HUES6 (cell line): ENCODE measurements around the gene NONO.
"Not testable (repeated sequence)": the region's sequence is repeated elsewhere in the genome, so short reads cannot be mapped to it uniquely, and the experiment has no call there.

ENCODE experiments used
- H3K27ac ChIP-seq: 2 replicates; pipeline ENCODE4 v1.7.0; 2013; ENCODE audit warnings: low read depth, mild to moderate bottlenecking, low read length, inconsistent platforms
- H3K27me3 ChIP-seq: 2 replicates; pipeline ENCODE4 v1.6.1; 2013; ENCODE audit warnings: low read length; ENCODE audit not compliant: control insufficient read depth, insufficient read depth
- H3K36me3 ChIP-seq: 2 replicates; pipeline ENCODE4 v1.6.1; 2013; ENCODE audit warnings: low read length; ENCODE audit not compliant: control insufficient read depth, insufficient read depth
- H3K4me1 ChIP-seq: 2 replicates; pipeline ENCODE4 v1.6.1; 2013; ENCODE audit warnings: low read length; ENCODE audit not compliant: control insufficient read depth, insufficient read depth
- H3K4me3 ChIP-seq: 2 replicates; pipeline ENCODE4 v1.5.1; 2013; ENCODE audit warnings: low read depth, low read length
- H3K9ac ChIP-seq: one replicate; pipeline ENCODE4 v1.6.1; 2013; ENCODE audit warnings: mild to moderate bottlenecking, low read length
- H3K9me3 ChIP-seq: 2 replicates; pipeline ENCODE4 v1.6.1; 2013; ENCODE audit warnings: low read depth, low read length; ENCODE audit not compliant: control insufficient read depth, insufficient read depth

NONO gene

GRCh38 chrX:71291381-71291780, 7.9 kb downstream of the NONO start:
- peaks cover 81% of the 10 kb centered on the region for H3K36me3 ChIP-seq
- no peaks in the 10 kb centered on the region for H3K27me3 ChIP-seq
- no peak overlapping the region for H3K9ac ChIP-seq
- no peak overlapping the region for H3K27ac ChIP-seq
- no peak overlapping the region for H3K4me3 ChIP-seq
- no peaks in the 10 kb centered on the region for H3K9me3 ChIP-seq
- H3K4me1 ChIP-seq: no peaks in the 10 kb centered on the region

GRCh38 chrX:71292669-71293365, 9.4 kb downstream of the NONO start:
- no peak overlapping the region for H3K27ac ChIP-seq
- no peaks in the 10 kb centered on the region for H3K27me3 ChIP-seq
- peaks cover 86% of the 10 kb centered on the region for H3K36me3 ChIP-seq
- H3K9me3 ChIP-seq: no peaks in the 10 kb centered on the region; the same call in 1 of the 2 replicates
- H3K4me3 ChIP-seq: no peak overlapping the region
- H3K9ac ChIP-seq: no peak overlapping the region
- H3K4me1 ChIP-seq: no peaks in the 10 kb centered on the region

- Histone ChIP-seq H3K4me1 (no peaks in the 10 kb centered on the region), H3K36me3 (peaks cover 87% of the 10 kb centered on the region), H3K27ac (no peak overlapping the region)
Observed at GRCh38 chrX:71296806-71297205, 13.4 kb downstream of the NONO start.

GRCh38 chrX:71298119-71298518, 14.7 kb downstream of the NONO start:
- Histone ChIP-seq H3K27ac (no peak overlapping the region), H3K27me3 (no peaks in the 10 kb centered on the region), H3K36me3 (peaks cover 86% of the 10 kb centered on the region), H3K4me3 (no peak overlapping the region), H3K9me3 (no peaks in the 10 kb centered on the region; the same call in 1 of the 2 replicates), H3K9ac (no peak overlapping the region), H3K4me1 (no peaks in the 10 kb centered on the region)

More at GRCh38 chrX:71296806-71297205, 13.4 kb downstream of the NONO start:
- Histone ChIP-seq H3K9me3 (no peaks in the 10 kb centered on the region; the same call in 1 of the 2 replicates), H3K9ac (no peak overlapping the region), H3K27me3 (no peaks in the 10 kb centered on the region), H3K4me3 (no peak overlapping the region)

- peaks cover 89% of the 10 kb centered on the region for H3K36me3 ChIP-seq
- H3K27ac ChIP-seq, H3K9ac ChIP-seq, H3K27me3 ChIP-seq, H3K4me1 ChIP-seq, H3K4me3 ChIP-seq, H3K9me3 ChIP-seq: not testable (repeated sequence)
Observed at GRCh38 chrX:71300064-71300463, 16.6 kb downstream of the NONO start.

- not testable (repeated sequence) for H3K9me3 ChIP-seq, H3K27ac ChIP-seq
- peaks cover 89% of the 10 kb centered on the region for H3K36me3 ChIP-seq
Observed at GRCh38 chrX:71300495-71300894, 17.1 kb downstream of the NONO start.

GRCh38 chrX:71301195-71301924, 17.9 kb downstream of the NONO start, which contains the start of gene ITGB1BP2:
ITGB1BP2 (plus strand) TSS chrX:71301750; CDS start chrX:71301807, 57 bp downstream.
- Histone ChIP-seq H3K9me3 (no peaks in the 10 kb centered on the region; the same call in 1 of the 2 replicates), H3K9ac (no peak within 1 kb of the TSS), H3K36me3 (peaks cover 81% of the 10 kb centered on the region), H3K27ac (no peak within 1 kb of the TSS), H3K4me3 (no peak within 1 kb of the TSS), H3K4me1 (no peaks in the 10 kb centered on the region), H3K27me3 (no peaks in the 10 kb centered on the region)

More at GRCh38 chrX:71300495-71300894, 17.1 kb downstream of the NONO start:
- H3K4me3 ChIP-seq, H3K9ac ChIP-seq, H3K27me3 ChIP-seq, H3K4me1 ChIP-seq: not testable (repeated sequence)

GRCh38 chrX:71302461-71303213, 19.2 kb downstream of the NONO start:
- no peaks in the 10 kb centered on the region; the same call in 1 of the 2 replicates for H3K9me3 ChIP-seq
- no peak overlapping the region for H3K9ac ChIP-seq
- no peak overlapping the region for H3K4me3 ChIP-seq
- no peaks in the 10 kb centered on the region for H3K27me3 ChIP-seq
- peaks cover 68% of the 10 kb centered on the region for H3K36me3 ChIP-seq
- H3K4me1 ChIP-seq: no peaks in the 10 kb centered on the region
- H3K27ac ChIP-seq: no peak overlapping the region

- Histone ChIP-seq H3K27ac (no peak overlapping the region), H3K9ac (no peak overlapping the region), H3K9me3 (no peaks in the 10 kb centered on the region; the same call in 1 of the 2 replicates), H3K4me1 (no peaks in the 10 kb centered on the region), H3K27me3 (no peaks in the 10 kb centered on the region), H3K36me3 (peaks cover 50% of the 10 kb centered on the region), H3K4me3 (no peak overlapping the region)
Observed at GRCh38 chrX:71304561-71304960, 21.1 kb downstream of the NONO start.

- no peaks in the 10 kb centered on the region for H3K27me3 ChIP-seq
- no peak overlapping the region for H3K9ac ChIP-seq
- H3K27ac ChIP-seq: no peak overlapping the region
- peaks cover 3% of the 10 kb centered on the region; the same call in 1 of the 2 replicates for H3K9me3 ChIP-seq
- no peak overlapping the region for H3K4me3 ChIP-seq
- no peaks in the 10 kb centered on the region; the same call in 1 of the 2 replicates for H3K36me3 ChIP-seq
- no peaks in the 10 kb centered on the region for H3K4me1 ChIP-seq
Observed at GRCh38 chrX:71315917-71316316, 32.5 kb downstream of the NONO start.
